ENCODE measurements around the gene BMPR1B. TPM values are rescaled to one million over a fixed set of nuclear protein-coding genes. Genes with fewer than 3 reads are reported as not detected.

Gene BMPR1B
- total RNA-seq, 1 experiment from 2014 or later = not detected

- Histone ChIP-seq H2AFZ (ENCODE audit: low read depth, low read length, poor library complexity, severe bottlenecking) (no peak overlapping the region), H3K4me2 (ENCODE audit: low read length) (no peak overlapping the region), H3K36me3 (ENCODE audit: control insufficient read depth in 1 of 2, insufficient read depth in 2 of 2, low read length in 2 of 2) (no peaks in the 10 kb centered on the region), H3K27ac (ENCODE audit: low read depth, low read length) (no peak overlapping the region), H4K20me1 (ENCODE audit: insufficient read depth) (no peaks in the 10 kb centered on the region), H3K9me2 (ENCODE audit: insufficient read depth) (no peaks in the 10 kb centered on the region), H3K9ac (ENCODE audit: low read length) (no peak overlapping the region), H3K27me3 (ENCODE audit: insufficient read depth, low read length) (no peaks in the 10 kb centered on the region), H3K4me3 (replicated peaks in 1 of 2; ENCODE audit: low read depth in 1 of 2, low read length in 2 of 2) (no peak overlapping the region), H3K9me3 (ENCODE audit: control insufficient read depth in 1 of 2, insufficient read depth in 1 of 2, low read depth in 1 of 2, low read length in 2 of 2) (no peaks in the 10 kb centered on the region), H3K79me2 (ENCODE audit: insufficient read depth, low read length) (no peaks in the 10 kb centered on the region), H3K4me1 (ENCODE audit: control insufficient read depth in 1 of 2, insufficient read depth in 2 of 2, low read length in 2 of 2) (no peaks in the 10 kb centered on the region)
- no peak for TF ChIP-seq SIN3A (IDR thresholded peaks at IDR 0.05; ENCODE audit: low read depth)
- no peak for TF ChIP-seq ELF1 (IDR thresholded peaks at IDR 0.05; ENCODE audit: borderline replicate concordance, low read depth)
- no peak for TF ChIP-seq YY1 (IDR thresholded peaks at IDR 0.05; ENCODE audit: extremely low read depth, insufficient replicate concordance, low read depth, low read length)
- TF ChIP-seq ZFX (IDR thresholded peaks at IDR 0.05) = no peak
- TF ChIP-seq EZH2 (IDR thresholded peaks at IDR 0.05) = no peak
- TF ChIP-seq SP1 (IDR thresholded peaks at IDR 0.05; ENCODE audit: low read depth) = no peak
- no peak for TF ChIP-seq FOSL1 (IDR thresholded peaks at IDR 0.05; ENCODE audit: low read depth)
- no peak for TF ChIP-seq POLR2A (IDR thresholded peaks at IDR 0.05; ENCODE audit: borderline replicate concordance, extremely low read depth, insufficient read depth, insufficient read length)
- RAD21 ChIA-PET (ENCODE audit: low non-redundant PET in 1 of 2, low total read pairs in 2 of 2, uncharacterized antibody in 2 of 2, unreplicated experiment in 2 of 2) = no interaction called here
- no peak for ATAC-seq
- no peak for DNase-seq (ENCODE audit: low read depth, low spot score)
- POLR2A ChIA-PET = no interaction called here
- BruUV-seq (replicated peaks) = no TSS peak
- intact Hi-C loops (cut with micrococcal nuclease) = no loop called here
- CTCF ChIA-PET = no interaction called here
Measured at GRCh38 chr4:94905511-94905910, 147.8 kb downstream of the BMPR1B start.

GRCh38 chr4:94909645-94910044 lies 151.9 kb downstream of the BMPR1B start:
- intact Hi-C loops (cut with micrococcal nuclease) = no loop called here
- ChIA-PET RAD21 (ENCODE audit: low non-redundant PET in 1 of 2, low total read pairs in 2 of 2, uncharacterized antibody in 2 of 2, unreplicated experiment in 2 of 2) (no interaction called here), CTCF (no interaction called here), POLR2A (no interaction called here)
- Histone ChIP-seq H3K79me2 (ENCODE audit: insufficient read depth, low read length) (no peaks in the 10 kb centered on the region), H3K9ac (ENCODE audit: low read length) (no peak overlapping the region), H3K27ac (ENCODE audit: low read depth, low read length) (no peak overlapping the region), H3K9me3 (ENCODE audit: control insufficient read depth in 1 of 2, insufficient read depth in 1 of 2, low read depth in 1 of 2, low read length in 2 of 2) (no peaks in the 10 kb centered on the region), H3K27me3 (ENCODE audit: insufficient read depth, low read length) (no peaks in the 10 kb centered on the region), H3K9me2 (ENCODE audit: insufficient read depth) (no peaks in the 10 kb centered on the region), H3K4me3 (replicated peaks in 1 of 2; ENCODE audit: low read depth in 1 of 2, low read length in 2 of 2) (no peak overlapping the region), H4K20me1 (ENCODE audit: insufficient read depth) (no peaks in the 10 kb centered on the region), H3K4me2 (ENCODE audit: low read length) (no peak overlapping the region), H3K4me1 (ENCODE audit: control insufficient read depth in 1 of 2, insufficient read depth in 2 of 2, low read length in 2 of 2) (no peaks in the 10 kb centered on the region), H2AFZ (ENCODE audit: low read depth, low read length, poor library complexity, severe bottlenecking) (no peak overlapping the region), H3K36me3 (ENCODE audit: control insufficient read depth in 1 of 2, insufficient read depth in 2 of 2, low read length in 2 of 2) (no peaks in the 10 kb centered on the region)
- no TSS peak for BruUV-seq (replicated peaks)
- no peak for DNase-seq (ENCODE audit: low read depth, low spot score)
- ATAC-seq = no peak
- TF ChIP-seq ATF3 (IDR thresholded peaks at IDR 0.05) = no peak
- no peak for TF ChIP-seq JUND (IDR thresholded peaks at IDR 0.05)
- TF ChIP-seq SIN3A (IDR thresholded peaks at IDR 0.05; ENCODE audit: low read depth) = no peak
- TF ChIP-seq MAX (IDR thresholded peaks at IDR 0.05) = no peak
- no peak for TF ChIP-seq REST (IDR thresholded peaks at IDR 0.05; ENCODE audit: low read depth)
- no peak for TF ChIP-seq FOSL1 (IDR thresholded peaks at IDR 0.05; ENCODE audit: low read depth)
- no peak for TF ChIP-seq YY1 (IDR thresholded peaks at IDR 0.05; ENCODE audit: extremely low read depth, insufficient replicate concordance, low read depth, low read length)
- TF ChIP-seq EGR1 (IDR thresholded peaks at IDR 0.05; ENCODE audit: low read depth) = no peak
- no peak for TF ChIP-seq POLR2AphosphoS5 (IDR thresholded peaks at IDR 0.05; ENCODE audit: low read depth, low read length)
- TF ChIP-seq CTCF (IDR thresholded peaks at IDR 0.05 in 2 of 3, conservative IDR thresholded peaks at IDR 0.05 in 1 of 3; ENCODE audit: borderline replicate concordance in 1 of 3, insufficient read depth in 1 of 3, low read depth in 2 of 3, low read length in 2 of 3) = no peak

Measured in HCT116 (cell line).